ENCODE measurements around the gene EARS2. TPM values are rescaled to one million over a fixed set of nuclear protein-coding genes. Genes with fewer than 3 reads are reported as not detected.

Gene EARS2
- total and polyA plus RNA-seq, 2 of the 4 experiments (the other 2 are of a cell fraction): 28.1 to 37.8 TPM

GRCh38 chr16:23535901-23536300, 21.2 kb downstream of the EARS2 start:
- H3K9me3 ChIP-seq (ENCODE audit: control insufficient read depth, insufficient read depth, low read length): no peaks in the 10 kb centered on the region
- no peak overlapping the region for H3K27ac ChIP-seq (ENCODE audit: insufficient read depth, low read length)
- no peak overlapping the region for H2BK120ac ChIP-seq (ENCODE audit: low read depth, low read length)
- peaks cover 40% of the 10 kb centered on the region for H3K36me3 ChIP-seq (ENCODE audit: control insufficient read depth, insufficient read depth, low read length)
- H3K4ac ChIP-seq (ENCODE audit: low read depth, low read length): no peak overlapping the region
- H3K79me1 ChIP-seq (ENCODE audit: low read depth in 1 of 2, low read length in 2 of 2): peaks cover 11 to 34% of the 10 kb centered on the region in 2 experiments; a peak in 3 of 4 replicates
- H3K4me3 ChIP-seq (ENCODE audit: insufficient read depth, low read depth, low read length): no peak overlapping the region
- intact Hi-C loops (cut with micrococcal nuclease): no loop called here
- H2BK5ac ChIP-seq (ENCODE audit: low read depth, low read length, poor library complexity, severe bottlenecking): no peak overlapping the region
- H2AK9ac ChIP-seq (replicated peaks; ENCODE audit: low read depth, low read length, poor library complexity): no peak overlapping the region
- no peak overlapping the region for H2AK5ac ChIP-seq (ENCODE audit: low read depth, low read length)
- no peak overlapping the region for H3K18ac ChIP-seq (ENCODE audit: low read depth, low read length)
- ATAC-seq (ENCODE audit: low read depth): peak; percentile 9
- no peak overlapping the region for H4K5ac ChIP-seq (ENCODE audit: low read depth, low read length)
- no peak overlapping the region for H4K91ac ChIP-seq (ENCODE audit: insufficient read depth, low read depth, low read length)
- H3K56ac ChIP-seq (ENCODE audit: extremely low read depth, insufficient read depth, low read length): no peak overlapping the region
- no peaks in the 10 kb centered on the region; the same call in 1 of the 2 replicates for H4K20me1 ChIP-seq (ENCODE audit: insufficient read depth, low read length)
- DNase-seq: peak; percentile 13
- dilution Hi-C loops (cut with HindIII; ENCODE audit: low sequenced_read_pairs, unreplicated experiment): no loop called here
- TF ChIP-seq, protein P1, sequence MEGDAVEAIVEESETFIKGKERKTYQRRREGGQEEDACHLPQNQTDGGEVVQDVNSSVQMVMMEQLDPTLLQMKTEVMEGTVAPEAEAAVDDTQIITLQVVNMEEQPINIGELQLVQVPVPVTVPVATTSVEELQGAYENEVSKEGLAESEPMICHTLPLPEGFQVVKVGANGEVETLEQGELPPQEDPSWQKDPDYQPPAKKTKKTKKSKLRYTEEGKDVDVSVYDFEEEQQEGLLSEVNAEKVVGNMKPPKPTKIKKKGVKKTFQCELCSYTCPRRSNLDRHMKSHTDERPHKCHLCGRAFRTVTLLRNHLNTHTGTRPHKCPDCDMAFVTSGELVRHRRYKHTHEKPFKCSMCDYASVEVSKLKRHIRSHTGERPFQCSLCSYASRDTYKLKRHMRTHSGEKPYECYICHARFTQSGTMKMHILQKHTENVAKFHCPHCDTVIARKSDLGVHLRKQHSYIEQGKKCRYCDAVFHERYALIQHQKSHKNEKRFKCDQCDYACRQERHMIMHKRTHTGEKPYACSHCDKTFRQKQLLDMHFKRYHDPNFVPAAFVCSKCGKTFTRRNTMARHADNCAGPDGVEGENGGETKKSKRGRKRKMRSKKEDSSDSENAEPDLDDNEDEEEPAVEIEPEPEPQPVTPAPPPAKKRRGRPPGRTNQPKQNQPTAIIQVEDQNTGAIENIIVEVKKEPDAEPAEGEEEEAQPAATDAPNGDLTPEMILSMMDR (conservative IDR thresholded peaks at IDR 0.05; ENCODE audit: low read depth, low read length): no peak
- TF ChIP-seq BHLHE40 (IDR thresholded peaks at IDR 0.05; ENCODE audit: low read depth, low read length) (no peak), MAFK (IDR thresholded peaks at IDR 0.05; ENCODE audit: low read depth, low read length) (no peak), RAD21 (IDR thresholded peaks at IDR 0.05; ENCODE audit: low read length) (no peak), RFX5 (IDR thresholded peaks at IDR 0.05; ENCODE audit: low read depth, low read length) (no peak), CEBPB (IDR thresholded peaks at IDR 0.05; ENCODE audit: low read depth, low read length) (no peak), USF2 (IDR thresholded peaks at IDR 0.05; ENCODE audit: low read depth, low read length) (no peak), SMC3 (IDR thresholded peaks at IDR 0.05; ENCODE audit: low read depth, low read length) (no peak), FOS (IDR thresholded peaks at IDR 0.05; ENCODE audit: low read depth, low read length) (no peak), NFE2L2 (IDR thresholded peaks at IDR 0.05; ENCODE audit: low read depth, low read length) (no peak)
- TF ChIP-seq, protein P2, sequence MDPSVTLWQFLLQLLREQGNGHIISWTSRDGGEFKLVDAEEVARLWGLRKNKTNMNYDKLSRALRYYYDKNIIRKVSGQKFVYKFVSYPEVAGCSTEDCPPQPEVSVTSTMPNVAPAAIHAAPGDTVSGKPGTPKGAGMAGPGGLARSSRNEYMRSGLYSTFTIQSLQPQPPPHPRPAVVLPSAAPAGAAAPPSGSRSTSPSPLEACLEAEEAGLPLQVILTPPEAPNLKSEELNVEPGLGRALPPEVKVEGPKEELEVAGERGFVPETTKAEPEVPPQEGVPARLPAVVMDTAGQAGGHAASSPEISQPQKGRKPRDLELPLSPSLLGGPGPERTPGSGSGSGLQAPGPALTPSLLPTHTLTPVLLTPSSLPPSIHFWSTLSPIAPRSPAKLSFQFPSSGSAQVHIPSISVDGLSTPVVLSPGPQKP (IDR thresholded peaks at IDR 0.05; ENCODE audit: borderline replicate concordance, low read depth, low read length): no peak
- no peaks in the 10 kb centered on the region for H3K27me3 ChIP-seq (ENCODE audit: control insufficient read depth, insufficient read depth, low read length)
- no peak overlapping the region for H2BK20ac ChIP-seq (ENCODE audit: low read depth, low read length)
- H3K9me1 ChIP-seq (ENCODE audit: insufficient read depth, low read length): peaks cover 13% of the 10 kb centered on the region
- no peak overlapping the region for H4K8ac ChIP-seq (ENCODE audit: low read depth in 2 of 2, low read length in 2 of 2)
- ChIA-PET CTCF (no interaction called here), POLR2A (ENCODE audit: unreplicated experiment) (no interaction called here)
- no peak overlapping the region for H2BK15ac ChIP-seq (ENCODE audit: low read depth, low read length)
- H3K23ac ChIP-seq (ENCODE audit: low read depth, low read length): no peak overlapping the region
- H3K4me2 ChIP-seq (ENCODE audit: low read depth, low read length): no peak overlapping the region
- peaks cover 2% of the 10 kb centered on the region; the same call in 1 of the 2 replicates for H3K4me1 ChIP-seq (ENCODE audit: control insufficient read depth, insufficient read depth, low read length)
- no peak overlapping the region for H2AFZ ChIP-seq (replicated peaks; ENCODE audit: low read length, poor library complexity)
- no peak overlapping the region for H3K9ac ChIP-seq (ENCODE audit: low read depth, low read length)
- BruUV-seq (replicated peaks): no TSS peak
- H3K14ac ChIP-seq (replicated peaks; ENCODE audit: low read depth, low read length): no peak overlapping the region
- WGBS, 2 experiments (ENCODE audit: extremely low coverage in 2 of 2, insufficient read length in 1 of 2): no CpG with 5 or more reads among the region's 2 CpGs
- in situ Hi-C loops (cut with MboI; ENCODE audit: low sequenced_read_pairs): no loop called here
